DLD1 (cell line): ENCODE results near the gene PDE6C.

Experiments
- in situ Hi-C: cut with HindIII; loops from 2 replicates; pipeline ENCODE4 v1.10.0; 2017; ENCODE audit warnings: low sequenced_read_pairs

Gene PDE6C

GRCh38 chr10:93593749-93594148, 18.6 kb upstream of the PDE6C start:
- in situ Hi-C loops = no loop called here

- in situ Hi-C loops = no loop called here
Measured at GRCh38 chr10:93594518-93594917, 17.8 kb upstream of the PDE6C start.

GRCh38 chr10:93595378-93596161, 16.8 kb upstream of the PDE6C start:
- in situ Hi-C loops = no loop called here

- in situ Hi-C loops = no loop called here
Measured at GRCh38 chr10:93596539-93596938, 15.8 kb upstream of the PDE6C start.

GRCh38 chr10:93597075-93597599, 15.2 kb upstream of the PDE6C start:
- in situ Hi-C loops = no loop called here

GRCh38 chr10:93598157-93598556, 14.2 kb upstream of the PDE6C start:
- in situ Hi-C loops = no loop called here

- in situ Hi-C loops = no loop called here
Measured at GRCh38 chr10:93599335-93599734, 13.0 kb upstream of the PDE6C start.

GRCh38 chr10:93599778-93600177, 12.6 kb upstream of the PDE6C start:
- in situ Hi-C loops = no loop called here

GRCh38 chr10:93600446-93601145, 11.7 kb upstream of the PDE6C start:
- in situ Hi-C loops = no loop called here

GRCh38 chr10:93601146-93601773, 11.1 kb upstream of the PDE6C start, which contains the start of gene RBP4:
Gene RBP4 (minus strand): TSS chr10:93601235. CDS start chr10:93601028, 207 bp downstream.
- in situ Hi-C loops = no loop called here

- in situ Hi-C loops = no loop called here
Measured at GRCh38 chr10:93601774-93602162, 10.6 kb upstream of the PDE6C start.

- in situ Hi-C loops = no loop called here
Measured at GRCh38 chr10:93603023-93603422, 9.3 kb upstream of the PDE6C start.

GRCh38 chr10:93604146-93604545, 8.2 kb upstream of the PDE6C start:
- in situ Hi-C loops = no loop called here

- in situ Hi-C loops = no loop called here
Measured at GRCh38 chr10:93608421-93608820, 3.9 kb upstream of the PDE6C start.

GRCh38 chr10:93613126-93613525, 789 bp downstream of the PDE6C start:
- in situ Hi-C loops = no loop called here

- in situ Hi-C loops = no loop called here
Measured at GRCh38 chr10:93614101-93614825, 1.9 kb downstream of the PDE6C start.

- in situ Hi-C loops = no loop called here
Measured at GRCh38 chr10:93615576-93616235, 3.4 kb downstream of the PDE6C start.

GRCh38 chr10:93620925-93621324, 8.6 kb downstream of the PDE6C start:
- in situ Hi-C loops = no loop called here

- in situ Hi-C loops = no loop called here
Measured at GRCh38 chr10:93622942-93623341, 10.6 kb downstream of the PDE6C start.

GRCh38 chr10:93628858-93629257, 16.5 kb downstream of the PDE6C start:
- in situ Hi-C loops = no loop called here
